Measurements from ENCODE around the gene LGALS9B.
"Not testable (repeated sequence)": the region's sequence is repeated elsewhere in the genome, so short reads cannot be mapped to it uniquely, and the experiment has no call there.

The LGALS9B gene

GRCh38 chr17:20504388-20505066 is 37.2 kb upstream of the LGALS9B start:
- CTCF ChIA-PET = not testable (repeated sequence)
- no CpG with 5 or more reads among the region's 11 CpGs for WGBS (ENCODE audit: insufficient coverage)

DNA sequence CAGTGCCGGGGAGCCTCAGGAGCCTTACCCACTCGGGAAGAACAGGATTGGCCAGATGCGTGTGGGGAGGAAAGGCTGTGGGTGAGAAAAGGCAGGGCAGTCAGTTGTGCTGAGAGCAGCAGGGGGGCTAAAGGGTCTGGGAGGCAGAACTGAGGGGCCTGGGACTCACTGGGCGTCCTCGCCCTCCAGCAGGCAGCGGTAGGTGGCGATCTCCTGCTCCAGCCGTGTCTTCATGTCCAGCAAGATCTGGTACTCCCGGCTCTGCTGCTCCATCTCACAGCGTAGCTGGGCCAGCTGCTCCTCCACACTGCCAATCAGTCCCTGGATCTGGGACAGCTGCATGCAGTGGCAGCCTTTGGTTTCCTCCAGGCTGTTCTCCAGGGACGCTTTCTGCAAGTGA is 34.6 kb upstream of the LGALS9B start:
- H3K27ac ChIP-seq (ENCODE audit: insufficient read depth in 1 of 2, low read depth in 1 of 2, low read length in 2 of 2, poor library complexity in 1 of 2, severe bottlenecking in 2 of 2); H3K27me3 ChIP-seq (replicated peaks in 2 of 5; ENCODE audit: control insufficient read depth in 4 of 5, insufficient read depth in 5 of 5, low read length in 4 of 5); H3K36me3 ChIP-seq (ENCODE audit: control insufficient read depth in 4 of 4, insufficient read depth in 4 of 4, low read length in 3 of 4); DNase-seq; H3K9me3 ChIP-seq (ENCODE audit: control extremely low read depth in 1 of 5, control insufficient read depth in 4 of 5, insufficient read depth in 2 of 5, low read depth in 1 of 5, low read length in 4 of 5); H3K4me3 ChIP-seq (ENCODE audit: control insufficient read depth in 1 of 7, extremely low read depth in 1 of 7, insufficient read depth in 4 of 7, low read depth in 2 of 7, low read length in 6 of 7); CTCF ChIA-PET; POLR2A ChIA-PET; H3K4me1 ChIP-seq (ENCODE audit: control extremely low read depth in 1 of 4, control insufficient read depth in 4 of 4, insufficient read depth in 4 of 4, low read length in 3 of 4): not testable (repeated sequence)
- no CpG with 5 or more reads among the region's 11 CpGs for WGBS (ENCODE audit: insufficient coverage)

More at GRCh38 chr17:20504388-20505066, 37.2 kb upstream of the LGALS9B start:
- H3K9me3 ChIP-seq (ENCODE audit: control extremely low read depth in 1 of 5, control insufficient read depth in 4 of 5, insufficient read depth in 2 of 5, low read depth in 1 of 5, low read length in 4 of 5); POLR2A ChIA-PET; H3K4me3 ChIP-seq (ENCODE audit: control insufficient read depth in 1 of 7, extremely low read depth in 1 of 7, insufficient read depth in 4 of 7, low read depth in 2 of 7, low read length in 6 of 7); H3K27me3 ChIP-seq (replicated peaks in 2 of 5; ENCODE audit: control insufficient read depth in 4 of 5, insufficient read depth in 5 of 5, low read length in 4 of 5); H3K4me1 ChIP-seq (ENCODE audit: control extremely low read depth in 1 of 4, control insufficient read depth in 4 of 4, insufficient read depth in 4 of 4, low read length in 3 of 4); DNase-seq; H3K27ac ChIP-seq (ENCODE audit: insufficient read depth in 1 of 2, low read depth in 1 of 2, low read length in 2 of 2, poor library complexity in 1 of 2, severe bottlenecking in 2 of 2); H3K36me3 ChIP-seq (ENCODE audit: control insufficient read depth in 4 of 4, insufficient read depth in 4 of 4, low read length in 3 of 4): not testable (repeated sequence)

DNA sequence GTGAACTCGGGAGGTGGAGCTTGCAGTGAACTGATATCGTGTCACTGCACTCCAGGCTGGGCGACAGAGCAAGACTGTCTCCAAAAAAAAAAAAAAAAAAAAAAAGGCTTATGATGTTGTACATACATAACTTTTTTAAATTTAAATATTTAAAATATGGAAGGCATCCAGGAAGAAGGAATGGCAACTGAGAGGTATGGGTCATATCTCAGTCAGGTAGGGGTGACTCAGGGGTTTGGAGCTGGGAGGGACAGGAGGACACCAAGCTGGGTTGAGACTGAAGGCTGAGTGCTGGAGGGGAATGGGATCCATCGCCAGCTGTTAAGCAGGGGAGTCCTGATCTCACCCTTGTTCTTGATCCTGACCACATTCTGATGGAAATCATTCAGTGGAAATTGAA is 33.0 kb upstream of the LGALS9B start:
- CTCF ChIA-PET; H3K27me3 ChIP-seq (replicated peaks in 2 of 5; ENCODE audit: control insufficient read depth in 4 of 5, insufficient read depth in 5 of 5, low read length in 4 of 5); DNase-seq; H3K4me1 ChIP-seq (ENCODE audit: control extremely low read depth in 1 of 4, control insufficient read depth in 4 of 4, insufficient read depth in 4 of 4, low read length in 3 of 4); H3K4me3 ChIP-seq (ENCODE audit: control insufficient read depth in 1 of 7, extremely low read depth in 1 of 7, insufficient read depth in 4 of 7, low read depth in 2 of 7, low read length in 6 of 7); H3K9me3 ChIP-seq (ENCODE audit: control extremely low read depth in 1 of 5, control insufficient read depth in 4 of 5, insufficient read depth in 2 of 5, low read depth in 1 of 5, low read length in 4 of 5); H3K27ac ChIP-seq (ENCODE audit: insufficient read depth in 1 of 2, low read depth in 1 of 2, low read length in 2 of 2, poor library complexity in 1 of 2, severe bottlenecking in 2 of 2); POLR2A ChIA-PET; H3K36me3 ChIP-seq (ENCODE audit: control insufficient read depth in 4 of 4, insufficient read depth in 4 of 4, low read length in 3 of 4): not testable (repeated sequence)
- 100% methylated on average over 1 of the region's 4 CpGs for WGBS (ENCODE audit: insufficient coverage)

- CTCF ChIA-PET; POLR2A ChIA-PET; H3K27ac ChIP-seq (ENCODE audit: insufficient read depth in 1 of 2, low read depth in 1 of 2, low read length in 2 of 2, poor library complexity in 1 of 2, severe bottlenecking in 2 of 2); H3K4me1 ChIP-seq (ENCODE audit: control extremely low read depth in 1 of 4, control insufficient read depth in 4 of 4, insufficient read depth in 4 of 4, low read length in 3 of 4); H3K36me3 ChIP-seq (ENCODE audit: control insufficient read depth in 4 of 4, insufficient read depth in 4 of 4, low read length in 3 of 4); H3K4me3 ChIP-seq (ENCODE audit: control insufficient read depth in 1 of 7, extremely low read depth in 1 of 7, insufficient read depth in 4 of 7, low read depth in 2 of 7, low read length in 6 of 7); H3K27me3 ChIP-seq (replicated peaks in 2 of 5; ENCODE audit: control insufficient read depth in 4 of 5, insufficient read depth in 5 of 5, low read length in 4 of 5); H3K9me3 ChIP-seq (ENCODE audit: control extremely low read depth in 1 of 5, control insufficient read depth in 4 of 5, insufficient read depth in 2 of 5, low read depth in 1 of 5, low read length in 4 of 5); DNase-seq: not testable (repeated sequence)
- no CpG with 5 or more reads among the region's 5 CpGs for WGBS (ENCODE audit: insufficient coverage)
Observed at GRCh38 chr17:20495420-20495819, 28.1 kb upstream of the LGALS9B start.

DNA sequence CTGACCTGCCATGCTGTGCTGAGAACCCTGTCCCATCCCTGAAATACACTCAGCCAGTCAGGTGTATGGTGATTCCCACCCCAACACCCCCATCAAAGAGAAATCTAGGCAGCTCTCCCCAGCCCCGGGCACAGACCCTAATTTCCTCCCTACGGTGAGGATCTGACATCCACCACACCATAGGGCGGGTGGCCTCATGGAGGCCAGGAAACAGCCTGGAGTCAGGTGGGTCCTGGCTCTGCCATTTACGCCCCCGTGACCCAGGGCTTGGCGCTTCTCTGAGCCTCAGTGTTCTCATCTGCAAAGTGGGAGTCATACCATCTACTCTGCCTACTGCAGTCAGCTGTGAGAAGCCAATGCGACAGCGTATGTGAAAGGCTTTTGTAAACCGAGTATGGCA is 27.4 kb upstream of the LGALS9B start:
- WGBS (ENCODE audit: insufficient coverage) = no CpG with 5 or more reads among the region's 9 CpGs
- not testable (repeated sequence) for H3K9me3 ChIP-seq (ENCODE audit: control extremely low read depth in 1 of 5, control insufficient read depth in 4 of 5, insufficient read depth in 2 of 5, low read depth in 1 of 5, low read length in 4 of 5); H3K36me3 ChIP-seq (ENCODE audit: control insufficient read depth in 4 of 4, insufficient read depth in 4 of 4, low read length in 3 of 4)

GRCh38 chr17:20494147-20494546 is 26.8 kb upstream of the LGALS9B start:
- POLR2A ChIA-PET; H3K27me3 ChIP-seq (replicated peaks in 2 of 5; ENCODE audit: control insufficient read depth in 4 of 5, insufficient read depth in 5 of 5, low read length in 4 of 5); H3K9me3 ChIP-seq (ENCODE audit: control extremely low read depth in 1 of 5, control insufficient read depth in 4 of 5, insufficient read depth in 2 of 5, low read depth in 1 of 5, low read length in 4 of 5); H3K4me1 ChIP-seq (ENCODE audit: control extremely low read depth in 1 of 4, control insufficient read depth in 4 of 4, insufficient read depth in 4 of 4, low read length in 3 of 4); H3K4me3 ChIP-seq (ENCODE audit: control insufficient read depth in 1 of 7, extremely low read depth in 1 of 7, insufficient read depth in 4 of 7, low read depth in 2 of 7, low read length in 6 of 7); H3K27ac ChIP-seq (ENCODE audit: insufficient read depth in 1 of 2, low read depth in 1 of 2, low read length in 2 of 2, poor library complexity in 1 of 2, severe bottlenecking in 2 of 2); CTCF ChIA-PET; H3K36me3 ChIP-seq (ENCODE audit: control insufficient read depth in 4 of 4, insufficient read depth in 4 of 4, low read length in 3 of 4); DNase-seq: not testable (repeated sequence)
- WGBS (ENCODE audit: insufficient coverage) = no CpG with 5 or more reads among the region's 9 CpGs

More for the DNA sequence above, 27.4 kb upstream of the LGALS9B start:
- H3K4me1 ChIP-seq (ENCODE audit: control extremely low read depth in 1 of 4, control insufficient read depth in 4 of 4, insufficient read depth in 4 of 4, low read length in 3 of 4); POLR2A ChIA-PET; H3K27me3 ChIP-seq (replicated peaks in 2 of 5; ENCODE audit: control insufficient read depth in 4 of 5, insufficient read depth in 5 of 5, low read length in 4 of 5); H3K4me3 ChIP-seq (ENCODE audit: control insufficient read depth in 1 of 7, extremely low read depth in 1 of 7, insufficient read depth in 4 of 7, low read depth in 2 of 7, low read length in 6 of 7); DNase-seq; CTCF ChIA-PET; H3K27ac ChIP-seq (ENCODE audit: insufficient read depth in 1 of 2, low read depth in 1 of 2, low read length in 2 of 2, poor library complexity in 1 of 2, severe bottlenecking in 2 of 2): not testable (repeated sequence)

DNA sequence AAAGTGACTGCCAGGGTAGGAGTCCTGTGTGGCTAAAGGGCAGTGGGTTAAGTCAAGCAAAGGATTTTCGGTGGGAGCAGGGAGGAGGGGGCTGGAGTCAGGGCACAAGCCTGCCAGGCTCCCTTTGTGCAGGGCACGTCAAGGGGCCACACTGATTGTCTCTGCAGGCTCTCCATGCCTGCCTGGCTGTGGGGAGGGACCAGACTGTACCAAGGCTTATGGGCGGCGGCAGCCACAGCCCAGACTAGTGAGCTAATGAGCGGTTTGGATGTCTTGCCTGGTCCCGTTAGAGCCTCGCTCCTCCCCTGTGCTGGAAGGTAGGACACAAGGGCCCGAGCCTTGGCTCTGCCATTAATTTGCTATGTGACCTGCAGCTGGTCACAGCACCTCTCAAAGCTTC is 25.6 kb upstream of the LGALS9B start:
- H3K4me1 ChIP-seq (ENCODE audit: control extremely low read depth in 1 of 4, control insufficient read depth in 4 of 4, insufficient read depth in 4 of 4, low read length in 3 of 4); H3K27me3 ChIP-seq (replicated peaks in 2 of 5; ENCODE audit: control insufficient read depth in 4 of 5, insufficient read depth in 5 of 5, low read length in 4 of 5); DNase-seq; H3K36me3 ChIP-seq (ENCODE audit: control insufficient read depth in 4 of 4, insufficient read depth in 4 of 4, low read length in 3 of 4); H3K4me3 ChIP-seq (ENCODE audit: control insufficient read depth in 1 of 7, extremely low read depth in 1 of 7, insufficient read depth in 4 of 7, low read depth in 2 of 7, low read length in 6 of 7); H3K27ac ChIP-seq (ENCODE audit: insufficient read depth in 1 of 2, low read depth in 1 of 2, low read length in 2 of 2, poor library complexity in 1 of 2, severe bottlenecking in 2 of 2); POLR2A ChIA-PET; CTCF ChIA-PET; H3K9me3 ChIP-seq (ENCODE audit: control extremely low read depth in 1 of 5, control insufficient read depth in 4 of 5, insufficient read depth in 2 of 5, low read depth in 1 of 5, low read length in 4 of 5): not testable (repeated sequence)
- WGBS (ENCODE audit: insufficient coverage) = no CpG with 5 or more reads among the region's 8 CpGs

Data from common myeloid progenitor, CD34-positive (primary cell).